IPS-20b (cell line): Measurements from ENCODE around the gene DNAH12.

Source experiments
- H3K27ac ChIP-seq: one replicate; pipeline ENCODE4 v1.5.1; 2013; ENCODE audit warnings: low read length
- H3K27me3 ChIP-seq: 2 replicates; pipeline ENCODE4 v1.6.1; 2013; ENCODE audit warnings: mild to moderate bottlenecking, low read length, inconsistent platforms; ENCODE audit not compliant: insufficient read depth
- H3K36me3 ChIP-seq: 2 replicates; pipeline ENCODE4 v1.6.1; 2013; ENCODE audit warnings: low read depth, mild to moderate bottlenecking, inconsistent platforms, low read length, moderate library complexity; ENCODE audit not compliant: insufficient read depth
- H3K4me1 ChIP-seq: 2 replicates; pipeline ENCODE4 v1.6.1; 2013; ENCODE audit warnings: mild to moderate bottlenecking, control low read depth, inconsistent platforms, low read length, moderate library complexity; ENCODE audit not compliant: insufficient read depth
- H3K4me3 ChIP-seq: 2 replicates; pipeline ENCODE4 v1.5.1; 2013; ENCODE audit warnings: mild to moderate bottlenecking, low read length, inconsistent platforms
- H3K9ac ChIP-seq: 2 replicates; pipeline ENCODE4 v1.6.1; 2013; ENCODE audit warnings: low read depth, mild to moderate bottlenecking, inconsistent platforms, low read length, moderate library complexity
- H3K9me3 ChIP-seq: 2 replicates; pipeline ENCODE4 v1.6.1; 2013; ENCODE audit warnings: mild to moderate bottlenecking, low read depth, low read length, inconsistent platforms; ENCODE audit not compliant: insufficient read depth

The DNAH12 gene

DNA sequence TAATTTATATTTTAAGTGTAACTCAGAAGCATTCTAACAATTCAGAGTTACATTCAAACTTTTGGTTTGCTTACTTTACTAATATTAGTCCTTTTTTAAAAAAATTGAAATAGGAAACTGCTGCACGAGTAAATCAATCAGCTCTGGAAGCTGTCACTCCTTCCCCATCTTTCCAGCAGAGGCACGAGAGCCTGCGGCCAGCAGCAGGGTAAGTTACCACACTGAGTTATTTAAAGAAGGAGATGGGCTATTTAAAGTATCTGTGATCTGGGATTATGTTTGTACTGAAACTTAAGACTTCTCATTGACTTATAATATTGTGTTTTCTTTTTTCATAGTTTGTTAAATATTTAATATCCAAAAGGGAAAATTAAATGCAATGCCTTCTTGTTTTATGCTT lies 287.3 kb downstream of the DNAH12 start:
- H3K4me3 ChIP-seq: no peak overlapping the region
- H3K9me3 ChIP-seq: no peaks in the 10 kb centered on the region
- H3K4me1 ChIP-seq: no peaks in the 10 kb centered on the region
- H3K36me3 ChIP-seq: peaks cover 53% of the 10 kb centered on the region
- H3K27ac ChIP-seq: no peak overlapping the region
- no peak overlapping the region for H3K9ac ChIP-seq
- H3K27me3 ChIP-seq: no peaks in the 10 kb centered on the region

DNA sequence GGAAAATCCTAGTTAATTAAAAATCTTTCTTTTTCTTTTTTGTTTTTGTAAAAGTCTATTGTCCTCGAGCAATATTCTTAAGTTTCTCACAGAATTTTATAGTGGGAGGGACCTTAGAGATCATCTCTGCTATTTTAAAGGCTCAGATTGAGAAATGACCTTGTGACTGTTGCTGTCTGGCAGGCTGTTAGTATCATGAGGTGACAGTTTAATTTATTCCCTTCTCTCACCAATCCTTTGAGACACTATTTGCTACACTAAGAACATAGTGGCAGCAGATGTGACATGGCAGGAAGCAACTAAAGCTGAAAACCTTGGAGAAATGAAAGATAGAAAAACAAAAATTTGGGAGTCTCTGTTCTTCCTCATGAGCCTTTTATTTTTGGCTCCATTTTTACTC lies 291.7 kb downstream of the DNAH12 start:
- Histone ChIP-seq H3K4me1 (no peaks in the 10 kb centered on the region), H3K4me3 (no peak overlapping the region), H3K9me3 (no peaks in the 10 kb centered on the region), H3K36me3 (peaks cover 27% of the 10 kb centered on the region), H3K27me3 (no peaks in the 10 kb centered on the region), H3K9ac (no peak overlapping the region), H3K27ac (no peak overlapping the region)

DNA sequence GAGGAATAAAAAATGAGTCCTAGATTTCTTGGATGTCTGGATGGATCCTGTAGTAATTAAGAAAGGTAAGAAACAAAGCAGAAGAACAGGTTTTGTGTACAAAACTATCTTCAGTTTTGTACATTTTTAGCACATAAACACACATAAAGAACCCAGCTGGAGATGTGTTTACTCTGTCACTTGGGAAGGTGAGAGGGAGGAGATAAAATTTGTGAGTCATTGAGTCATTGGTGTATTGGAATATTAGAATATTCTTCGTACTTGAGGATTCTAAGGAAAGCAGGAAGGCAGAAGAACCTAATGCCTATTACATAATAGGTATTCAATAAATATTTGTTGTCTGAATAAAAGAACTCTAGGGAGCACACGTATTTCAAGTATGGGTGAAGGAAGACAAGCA lies 299.2 kb downstream of the DNAH12 start:
- Histone ChIP-seq H3K36me3 (peaks cover 58% of the 10 kb centered on the region), H3K27ac (no peak overlapping the region), H3K27me3 (no peaks in the 10 kb centered on the region), H3K4me3 (no peak overlapping the region), H3K9me3 (no peaks in the 10 kb centered on the region), H3K9ac (no peak overlapping the region), H3K4me1 (no peaks in the 10 kb centered on the region)
